Islet precursor cell (in vitro differentiated cells): ENCODE data around the gene TEX19.
"Not testable (repeated sequence)": the region's sequence is repeated elsewhere in the genome, so short reads cannot be mapped to it uniquely, and the experiment has no call there.

ENCODE experiments used
- DNase-seq: peaks from one replicate; pipeline ENCODE4 v3.0.0-alpha.2; 2018

The TEX19 gene

GRCh38 chr17:82339634-82340580, 19.1 kb upstream of the TEX19 start:
- DNase-seq, result no peak

GRCh38 chr17:82342361-82343079, 16.5 kb upstream of the TEX19 start:
- DNase-seq, result no peak

- no peak for DNase-seq
These were observed 15.5 kb upstream of the TEX19 start for GRCh38 chr17:82343560-82343959.

- no peak for DNase-seq
These were observed 14.7 kb upstream of the TEX19 start for GRCh38 chr17:82344175-82344907.

GRCh38 chr17:82345151-82345976, 13.7 kb upstream of the TEX19 start:
- DNase-seq, result no peak

- DNase-seq, result no peak
These were observed 12.4 kb upstream of the TEX19 start for GRCh38 chr17:82346342-82347300.

- not testable (repeated sequence) for DNase-seq
These were observed 11.1 kb upstream of the TEX19 start for GRCh38 chr17:82347994-82348393.

GRCh38 chr17:82348434-82348833, 10.6 kb upstream of the TEX19 start:
- no peak for DNase-seq

- DNase-seq, result no peak
These were observed 10.2 kb upstream of the TEX19 start for GRCh38 chr17:82348866-82349265.

GRCh38 chr17:82349287-82349701, 9.8 kb upstream of the TEX19 start:
- no peak for DNase-seq

GRCh38 chr17:82350182-82351030, 8.6 kb upstream of the TEX19 start:
- no peak for DNase-seq

- no peak for DNase-seq
These were observed 7.8 kb upstream of the TEX19 start for GRCh38 chr17:82351254-82351712.

- DNase-seq, result peak; percentile 95
These were observed 7.1 kb upstream of the TEX19 start for GRCh38 chr17:82351713-82352488.

GRCh38 chr17:82353484-82353883, 5.6 kb upstream of the TEX19 start:
- DNase-seq, result no peak

- DNase-seq, result no peak
These were observed 4.2 kb upstream of the TEX19 start for GRCh38 chr17:82354804-82355308.

GRCh38 chr17:82355770-82356427, 3.1 kb upstream of the TEX19 start:
- DNase-seq, result no peak

- DNase-seq, result peak; percentile 84
These were observed 2.1 kb upstream of the TEX19 start for GRCh38 chr17:82356845-82357355.

GRCh38 chr17:82357394-82357793, 1.7 kb upstream of the TEX19 start:
- DNase-seq, result no peak
